NCI-H82 treated with DMSO at 0.1 percent for 48 hours (cell line): Measurements from ENCODE around the gene GADD45B.
"Not testable (repeated sequence)": the region's sequence is repeated elsewhere in the genome, so short reads cannot be mapped to it uniquely, and the experiment has no call there.

ENCODE experiments used
- DNase-seq: peaks from one replicate; lab custom pipeline; 2025; ENCODE audit not compliant: unreplicated experiment; lab: John Stamatoyannopoulos, UW

Gene GADD45B

DNA sequence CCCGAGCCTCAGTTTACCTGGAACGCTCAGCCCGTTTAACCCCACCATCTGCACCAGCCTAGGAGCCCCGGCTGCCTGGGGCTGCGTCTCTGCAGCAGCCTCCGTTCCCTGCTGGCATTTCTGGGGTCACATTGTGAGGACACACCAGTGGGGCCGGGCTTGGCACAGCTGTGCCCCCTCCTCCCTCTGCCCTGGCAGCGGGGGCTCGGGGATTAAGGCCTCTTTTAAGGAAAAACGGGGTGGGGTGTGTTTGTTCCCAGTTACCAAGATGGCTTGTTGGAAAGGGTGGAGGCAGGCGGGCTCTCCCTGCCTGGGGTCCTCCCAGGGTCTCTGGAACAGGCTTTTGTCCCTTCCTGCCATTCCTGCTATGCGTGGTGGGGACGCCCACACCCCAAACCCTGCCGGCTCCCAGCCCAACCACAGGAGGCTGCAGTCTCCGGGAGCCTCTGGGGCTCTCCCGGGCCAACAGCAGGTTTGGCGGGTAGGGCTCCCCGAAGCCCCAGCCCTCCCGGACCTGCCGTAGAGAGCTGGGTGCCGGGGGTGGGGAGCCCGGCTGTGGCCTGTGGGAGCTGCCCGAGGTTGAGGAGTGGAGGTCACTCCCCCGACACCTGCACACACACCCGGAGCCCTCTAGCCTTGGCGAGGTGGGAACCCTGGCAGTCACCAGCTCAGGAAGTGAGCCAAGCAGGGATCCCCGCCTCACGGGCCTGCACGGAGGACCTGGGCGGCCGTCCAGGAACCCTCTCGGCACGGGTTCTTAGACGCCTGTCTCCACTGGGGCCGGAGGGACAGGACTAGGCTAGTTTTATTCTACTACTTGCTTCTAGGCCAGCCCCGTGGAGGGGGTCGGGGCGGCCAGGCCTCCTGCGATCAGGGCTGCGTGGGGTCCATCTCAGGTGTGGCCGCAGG, 36.9 kb downstream of the GADD45B start:
- DNase-seq: no peak

DNA sequence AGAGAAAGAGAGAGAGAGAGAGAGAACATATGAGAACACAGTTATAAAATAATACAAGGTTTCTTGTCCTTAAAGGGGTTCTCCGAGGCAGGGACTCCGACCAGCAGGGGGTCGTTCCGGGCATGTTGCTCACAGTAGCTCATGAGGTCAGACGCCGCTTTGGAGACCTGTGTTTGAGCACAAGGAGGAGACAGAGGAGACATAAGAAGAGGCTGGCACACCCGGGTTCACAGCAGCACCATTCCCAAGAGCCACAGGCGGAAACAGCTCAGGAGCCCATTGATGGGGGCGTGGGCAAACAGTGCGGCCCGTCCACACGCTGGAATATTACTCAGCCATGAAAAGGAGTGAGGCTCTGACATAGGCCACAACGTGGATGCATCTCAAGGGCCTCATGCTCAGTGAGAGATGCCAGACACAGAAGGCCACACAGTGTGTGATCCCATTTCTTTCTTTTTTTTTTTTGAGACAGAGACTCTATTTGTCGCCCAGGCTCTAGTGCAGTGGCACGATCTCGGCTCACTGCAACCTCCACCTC, 39.1 kb downstream of the GADD45B start:
- no peak for DNase-seq

DNA sequence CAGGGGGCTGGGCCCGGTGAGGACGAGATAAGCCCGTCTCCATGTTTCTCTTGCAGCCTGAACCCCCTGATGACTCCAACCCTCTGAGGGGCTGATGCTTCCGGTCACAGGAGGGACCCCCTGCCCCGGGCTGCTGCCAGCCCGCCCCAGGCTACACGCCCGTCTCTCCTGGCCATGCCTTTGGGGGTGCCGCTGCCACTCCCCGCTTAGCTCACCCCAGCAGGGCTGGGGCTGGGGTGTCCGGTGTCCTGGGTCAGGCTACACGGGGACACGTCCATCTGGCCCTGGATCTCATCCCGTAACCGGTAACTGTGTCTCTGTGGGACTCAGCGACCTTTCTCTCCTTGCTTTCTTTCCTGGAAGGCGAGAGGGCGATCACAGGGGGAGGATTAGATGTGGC, 40.8 kb downstream of the GADD45B start:
- DNase-seq: no peak

DNA sequence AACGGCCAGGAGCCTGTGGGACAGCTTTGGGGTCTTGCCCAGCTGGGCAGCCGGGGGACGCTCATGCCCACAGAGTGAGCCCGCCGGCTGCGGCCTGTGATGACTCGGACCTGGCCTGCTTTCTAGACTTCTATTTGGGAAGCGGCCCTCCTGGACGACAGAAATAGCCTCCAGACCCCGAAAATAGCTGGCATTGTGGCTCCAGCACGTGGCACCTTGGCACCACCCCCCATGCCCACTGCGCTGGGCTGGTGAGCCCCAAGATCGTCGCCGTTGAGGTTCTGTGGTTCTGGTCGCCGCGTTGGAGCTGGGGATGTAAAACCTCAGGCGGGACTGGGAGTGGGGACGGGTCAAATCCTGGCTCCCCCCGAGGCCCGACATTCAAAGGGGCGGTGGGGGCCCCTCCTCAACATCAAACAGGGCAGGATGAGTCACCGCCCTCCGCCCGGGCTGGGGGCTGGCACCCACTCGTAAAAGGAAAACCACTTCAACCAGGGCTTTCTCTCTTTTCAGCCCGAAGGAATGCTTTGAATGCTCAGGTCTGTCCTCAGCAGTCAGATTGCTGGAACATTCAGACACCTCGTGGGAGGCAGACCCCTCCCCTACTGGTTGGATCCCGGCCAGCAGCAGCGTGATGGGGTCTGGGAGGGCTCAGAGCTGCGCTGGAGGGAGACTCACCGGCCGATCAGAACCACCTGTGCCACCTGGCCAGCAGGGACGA, 42.1 kb downstream of the GADD45B start:
- DNase-seq: no peak

DNA sequence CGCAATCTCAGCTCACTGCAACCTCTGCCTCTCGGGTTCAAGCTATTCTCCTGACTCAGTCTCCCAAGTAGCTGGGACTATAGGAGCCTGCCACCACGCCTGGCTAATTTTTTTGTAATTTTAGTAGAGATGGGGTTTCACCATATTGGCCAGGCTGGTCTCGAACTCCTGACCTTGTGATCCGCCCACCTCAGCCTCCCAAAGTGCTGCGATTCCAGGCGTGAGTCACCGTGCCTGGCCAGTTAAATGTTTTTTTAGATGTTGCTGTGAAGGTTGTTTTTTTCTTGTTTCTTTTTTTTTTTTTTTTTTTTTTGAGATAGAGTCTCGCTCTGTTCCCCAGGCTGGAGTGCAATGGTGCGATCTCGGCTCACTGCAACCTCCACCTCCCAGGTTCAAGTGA, 42.9 kb downstream of the GADD45B start:
- not testable (repeated sequence) for DNase-seq

DNA sequence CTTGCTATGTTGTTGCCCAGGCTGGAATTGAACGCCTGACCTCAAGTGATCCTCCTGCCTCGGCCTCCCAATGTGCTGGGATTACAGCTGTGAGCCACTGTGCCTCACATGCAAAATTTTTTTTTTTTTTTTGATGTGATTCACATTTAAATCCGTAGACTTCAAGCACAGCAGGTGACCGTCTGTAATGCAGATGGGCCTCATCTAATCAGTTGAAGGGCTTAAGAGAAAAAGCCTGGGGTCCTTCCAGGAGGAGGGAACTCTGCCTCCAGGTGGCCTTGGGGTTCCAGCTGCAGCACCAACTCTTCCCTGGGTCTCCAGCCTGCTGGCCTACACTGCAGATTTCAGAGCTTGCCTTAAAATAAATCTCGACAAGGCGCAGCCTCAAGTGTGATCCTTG, 43.6 kb downstream of the GADD45B start:
- DNase-seq: no peak

DNA sequence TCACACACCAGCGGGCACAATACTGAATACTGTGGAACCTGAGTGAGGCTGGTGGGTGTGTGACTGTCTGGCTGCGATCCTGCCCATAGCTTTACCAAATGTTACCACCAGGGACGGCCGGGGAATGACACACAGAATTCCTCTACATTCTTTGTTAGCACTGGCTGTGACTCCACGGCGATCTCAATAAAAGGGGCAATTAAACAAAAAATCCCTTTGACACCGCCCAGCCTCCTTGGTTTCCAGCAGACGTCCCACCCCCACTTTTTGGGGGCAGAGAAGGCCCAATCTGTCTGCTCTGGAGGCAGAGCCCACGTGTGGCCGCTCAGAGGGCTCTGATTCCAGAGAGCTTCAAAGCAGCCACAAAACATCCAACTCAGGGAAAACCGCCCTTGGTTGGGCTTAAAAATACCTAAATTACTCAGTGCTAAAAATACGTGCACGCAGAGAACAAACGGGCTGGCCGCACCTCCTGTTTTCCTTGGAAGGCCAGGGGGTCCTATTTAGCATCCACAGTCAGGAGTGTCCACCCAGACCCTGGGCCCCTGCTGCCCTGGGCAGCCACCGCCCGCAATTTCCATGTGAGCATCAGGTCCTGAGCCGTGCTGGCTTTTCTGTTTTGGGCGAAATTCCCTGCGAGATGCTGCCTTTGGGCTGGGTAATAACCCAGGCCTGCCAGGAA, 47.8 kb downstream of the GADD45B start:
- DNase-seq: no peak

DNA sequence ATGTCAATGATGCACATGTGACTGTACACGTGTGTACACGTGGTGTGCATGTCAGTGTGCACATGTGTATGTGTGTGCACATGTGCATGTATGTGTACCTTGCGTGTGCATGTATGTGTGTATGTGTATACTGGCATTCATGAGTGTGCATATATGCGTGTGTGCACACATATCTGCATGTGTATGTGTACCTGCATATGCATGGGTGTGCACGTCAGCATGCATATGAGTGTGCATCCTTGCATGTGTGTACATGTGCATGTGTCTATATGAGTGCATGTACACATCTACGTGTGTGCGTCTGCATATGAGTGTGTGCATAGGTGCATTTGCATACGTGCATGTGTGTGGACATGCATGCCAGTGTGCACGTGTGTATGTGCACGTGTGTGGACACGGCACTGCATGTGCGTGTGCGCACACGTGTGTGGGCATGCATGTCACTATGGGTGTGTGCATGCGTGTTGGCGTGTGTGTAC, 48.5 kb downstream of the GADD45B start:
- DNase-seq: no peak

DNA sequence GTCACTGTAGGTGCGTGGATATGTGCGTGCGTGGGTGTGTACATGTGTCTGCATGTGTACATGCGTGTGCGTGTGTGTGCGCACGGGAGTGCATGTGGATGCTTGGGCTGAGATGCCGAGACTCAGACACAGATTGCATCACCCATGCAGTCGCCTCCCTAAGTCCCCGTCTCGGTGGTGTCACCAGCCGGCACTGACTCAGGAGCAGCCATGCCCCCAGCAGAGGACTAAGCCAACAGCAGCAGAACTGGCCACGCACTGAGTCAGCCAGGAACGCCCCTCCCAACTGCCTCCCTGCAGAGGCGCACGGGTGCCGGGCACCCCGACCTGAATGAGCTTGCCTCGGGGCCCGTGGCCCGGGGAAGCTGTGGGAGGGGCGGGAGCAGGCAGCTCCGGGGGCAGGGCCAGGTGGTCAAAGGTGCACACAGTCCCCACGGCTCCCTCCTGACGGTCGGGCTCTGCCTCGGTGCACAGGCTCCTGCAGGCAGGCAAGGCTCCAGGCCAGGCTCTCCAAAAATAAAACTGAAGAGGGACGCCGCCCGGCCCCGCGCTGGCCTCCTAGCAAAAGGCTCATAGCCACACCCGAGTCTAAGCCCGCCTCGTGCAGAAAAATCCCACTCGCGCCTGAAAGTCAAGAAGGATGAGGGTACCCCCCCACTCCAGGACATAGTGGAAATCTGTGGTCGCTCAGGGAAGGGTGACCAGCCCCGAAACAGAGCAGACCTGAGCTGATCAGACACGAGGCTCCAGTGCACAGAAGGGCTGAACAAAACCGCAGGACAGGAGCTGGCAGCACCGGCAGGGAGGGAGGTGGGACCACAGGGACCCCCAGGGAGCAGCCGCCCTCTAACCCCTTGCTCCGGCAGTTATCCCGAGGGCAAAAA, 49.2 kb downstream of the GADD45B start:
- DNase-seq: no peak

DNA sequence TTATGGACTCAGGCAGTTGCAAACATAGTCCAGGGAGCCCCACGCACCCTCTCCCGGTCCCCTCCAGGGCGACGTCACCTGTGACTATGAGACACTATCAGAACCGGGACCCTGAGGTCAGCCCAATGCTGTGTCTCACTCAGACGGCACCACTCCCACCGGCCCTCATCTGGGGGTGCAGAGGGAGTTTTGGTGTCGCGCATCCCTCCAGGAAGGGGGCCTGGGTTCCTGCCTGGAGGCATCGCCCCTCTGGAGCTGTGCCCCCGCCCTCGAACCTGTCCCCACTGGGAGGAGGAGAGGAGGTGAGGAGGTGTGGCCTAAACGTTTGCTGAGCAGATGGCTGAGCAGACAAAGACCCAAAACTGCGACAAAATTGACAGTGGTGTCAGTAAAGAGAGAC, 51.2 kb downstream of the GADD45B start:
- DNase-seq: no peak

DNA sequence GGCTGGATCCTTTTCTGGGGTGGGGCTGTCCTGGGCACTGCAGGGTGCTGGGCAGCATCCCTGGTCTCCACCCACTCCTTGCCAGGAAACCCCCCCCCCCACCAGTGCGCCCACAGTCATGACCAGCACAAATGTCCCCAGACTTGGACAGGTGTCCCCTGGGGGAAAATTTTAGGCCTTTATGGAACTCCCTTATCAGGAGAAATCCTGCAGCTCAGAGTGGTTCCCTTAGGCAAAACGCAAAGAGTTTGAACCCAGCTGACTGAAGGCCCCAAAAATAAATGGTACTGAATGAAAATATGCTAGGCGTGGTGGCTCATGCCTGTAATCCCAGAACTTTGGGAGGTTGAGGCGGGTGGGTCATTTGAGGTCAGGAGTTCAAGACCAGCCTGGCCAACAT, 51.8 kb downstream of the GADD45B start:
- DNase-seq: no peak
